Spleen (tissue), 7 donors: ENCODE results near the gene MYH15.

Experiments used
- CTCF ChIP-seq, 11 experiments: fragments of 200-600 bp in 7 of 11; fragments of 450-650 bp in 4 of 11; sonication (generic) in 4 of 11; IDR thresholded peaks in 8 of 11; conservative IDR thresholded peaks in 3 of 11; 1 replicate in 7 of 11; 2 replicates in 4 of 11; pipeline versions ENCODE4 v1.4.0 to v1.8.0; 2016 to 2021; ENCODE audit warnings: antibody characterized with exemption in 11 of 11, inconsistent platforms in 4 of 11, mild to moderate bottlenecking in 1 of 11
- POLR2A ChIP-seq, 3 donors: fragments of 450-650 bp; IDR thresholded peaks; one replicate each; pipeline ENCODE4 v1.5.1; 2017; ENCODE audit warnings: antibody characterized with exemption in 3 of 3, mild to moderate bottlenecking in 1 of 3
- POLR2AphosphoS5 ChIP-seq, 3 donors: sonication (generic); formaldehyde crosslinking; IDR thresholded peaks; one replicate each; pipeline ENCODE4 v1.5.1; 2017; ENCODE audit warnings: antibody characterized with exemption in 3 of 3
- donor health status: DM: no; HTN: no; CAD: no; lungs with moderate emphysema.
- donor health status: DM: no; HTN: no; CAD: no.
- donor health status: DM: no; HTN: no; CAD: no.

DNA sequence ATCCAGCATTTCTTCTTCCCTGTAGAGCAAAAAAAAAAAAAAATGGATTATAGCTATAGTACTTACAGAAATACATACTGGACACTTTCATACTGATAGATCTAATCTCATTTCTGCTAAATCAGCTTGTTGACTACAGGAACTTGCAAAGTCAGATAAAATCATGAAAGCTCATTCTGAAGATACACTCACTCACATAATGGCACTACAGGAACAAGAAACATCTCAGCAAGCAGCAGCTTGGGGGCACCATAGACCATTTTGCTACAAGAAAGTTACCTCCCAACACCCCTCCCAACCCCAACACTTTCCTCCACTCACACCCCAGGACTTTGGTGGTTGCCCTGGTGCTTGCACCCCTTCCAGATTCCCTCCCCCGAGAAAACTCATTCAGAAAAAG lies 4.6 kb downstream of the MYH15 start:
- no peak for TF ChIP-seq CTCF (IDR thresholded peaks at IDR 0.05 in 8 of 11, conservative IDR thresholded peaks at IDR 0.05 in 3 of 11)
- no peak for TF ChIP-seq POLR2A (IDR thresholded peaks at IDR 0.05)
- TF ChIP-seq POLR2AphosphoS5 (IDR thresholded peaks at IDR 0.05): no peak
